ENCODE results near the gene TADA2A.

GRCh38 chr17:37375706-37376105 lies 31.0 kb upstream of the TADA2A start, which contains the start of gene C17orf78:
- TF ChIP-seq CTCF (IDR thresholded peaks at IDR 0.05) (no peak), POLR2A (IDR thresholded peaks at IDR 0.05) (no peak), EP300 (IDR thresholded peaks at IDR 0.05) (no peak)
